Measurements from ENCODE around the gene HENMT1.

Gene HENMT1

DNA sequence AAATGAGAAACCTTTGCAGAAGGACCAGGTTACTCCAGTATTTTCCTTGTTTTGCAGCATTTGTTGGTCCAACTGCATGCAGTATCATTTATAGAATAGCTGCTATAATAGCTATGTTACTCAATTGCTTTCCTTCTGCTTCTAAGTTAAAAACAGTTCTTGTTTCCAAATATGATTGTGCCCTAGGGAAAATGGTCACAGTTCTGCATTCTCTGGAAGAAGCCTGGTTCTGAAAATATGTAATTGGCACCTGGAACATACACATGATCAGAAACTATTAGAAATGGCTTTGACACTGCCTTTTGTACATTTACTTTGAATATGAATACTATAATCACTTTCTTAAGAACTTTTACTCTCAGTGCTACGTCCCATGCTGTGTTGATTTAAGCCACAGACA is 33.6 kb downstream of the HENMT1 start:
- Histone ChIP-seq H3K27ac (peak overlapping the region in 1 of 2 donors; percentile 28), H3K4me3 (no peak overlapping the region)
- no peak for TF ChIP-seq CTCF (IDR thresholded peaks at IDR 0.05)
- no peak for DNase-seq (ENCODE audit: low spot score)

- Histone ChIP-seq H3K4me3 (no peak overlapping the region), H3K27ac (no peak overlapping the region)
- no peak for TF ChIP-seq CTCF (IDR thresholded peaks at IDR 0.05)
Observed at GRCh38 chr1:108624069-108624468, 36.8 kb downstream of the HENMT1 start.

GRCh38 chr1:108617724-108618056 is 43.2 kb downstream of the HENMT1 start:
- no peak overlapping the region for H3K4me3 ChIP-seq
- no peak for TF ChIP-seq CTCF (IDR thresholded peaks at IDR 0.05)
- no peak overlapping the region for H3K27ac ChIP-seq
- no peak for DNase-seq (ENCODE audit: low spot score)

More at GRCh38 chr1:108624069-108624468, 36.8 kb downstream of the HENMT1 start:
- no peak for DNase-seq (ENCODE audit: low spot score)

GRCh38 chr1:108617008-108617723 is 43.7 kb downstream of the HENMT1 start:
- Histone ChIP-seq H3K27ac (no peak overlapping the region), H3K4me3 (no peak overlapping the region)
- DNase-seq (ENCODE audit: low spot score) = no peak
- no peak for TF ChIP-seq CTCF (IDR thresholded peaks at IDR 0.05)

- no peak overlapping the region for H3K27ac ChIP-seq
- H3K4me3 ChIP-seq = no peak overlapping the region
- TF ChIP-seq CTCF (IDR thresholded peaks at IDR 0.05) = no peak
- no peak for DNase-seq (ENCODE audit: low spot score)
Observed at GRCh38 chr1:108615544-108615943, 45.3 kb downstream of the HENMT1 start.

- H3K4me3 ChIP-seq = no peak overlapping the region
- H3K27ac ChIP-seq = no peak overlapping the region
- no peak for TF ChIP-seq CTCF (IDR thresholded peaks at IDR 0.05)
- no peak for DNase-seq (ENCODE audit: low spot score)
Observed at GRCh38 chr1:108612496-108612895, 48.4 kb downstream of the HENMT1 start.

GRCh38 chr1:108611984-108612383 is 48.9 kb downstream of the HENMT1 start:
- no peak for TF ChIP-seq CTCF (IDR thresholded peaks at IDR 0.05)
- Histone ChIP-seq H3K27ac (no peak overlapping the region), H3K4me3 (no peak overlapping the region)
- DNase-seq (ENCODE audit: low spot score) = no peak
